KOPT-K1 (cell line): ENCODE results near the gene PRPF6.

ENCODE experiments used
- H3K27ac ChIP-seq: fragments of 200-600 bp; sonication (generic); 2 replicates; pipeline ENCODE4 v1.5.1; 2016; ENCODE audit warnings: antibody characterized with exemption, mild to moderate bottlenecking, low read depth, low read length; ENCODE audit not compliant: poor library complexity, severe bottlenecking
- H3K36me3 ChIP-seq: fragments of 200-600 bp; sonication (generic); 2 replicates; pipeline ENCODE4 v1.5.1; 2017; ENCODE audit warnings: antibody characterized with exemption, mild to moderate bottlenecking, low read length, moderate library complexity; ENCODE audit not compliant: insufficient read depth
- H3K9me3 ChIP-seq: fragments of 200-600 bp; sonication (generic); 2 replicates; pipeline ENCODE4 v1.5.1; 2017; ENCODE audit warnings: antibody characterized with exemption, low read length, mild to moderate bottlenecking; ENCODE audit not compliant: insufficient read depth, poor library complexity, severe bottlenecking

The PRPF6 gene

DNA sequence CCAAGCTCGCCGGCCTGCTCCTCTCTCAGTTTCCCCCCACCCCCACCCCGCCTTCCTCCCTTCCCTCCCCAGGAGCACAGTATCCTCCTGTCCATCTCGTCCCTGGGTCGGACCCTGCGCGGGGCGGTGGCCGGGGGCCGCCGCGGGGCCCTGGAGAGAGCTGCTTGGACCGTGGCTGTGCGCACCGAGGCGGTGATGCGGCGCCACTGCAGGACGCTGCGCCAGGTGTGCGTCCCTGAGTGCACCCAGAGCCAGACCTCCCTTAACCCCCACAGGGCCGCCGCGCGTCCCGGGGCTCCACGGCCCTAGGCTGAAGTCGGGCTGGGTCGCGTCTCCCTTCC, 57.3 kb downstream of the PRPF6 start:
- peak overlapping the region; percentile 62 for H3K27ac ChIP-seq
- H3K9me3 ChIP-seq: no peaks in the 10 kb centered on the region
- H3K36me3 ChIP-seq: peaks cover 13% of the 10 kb centered on the region; the same call in 1 of the 2 replicates

DNA sequence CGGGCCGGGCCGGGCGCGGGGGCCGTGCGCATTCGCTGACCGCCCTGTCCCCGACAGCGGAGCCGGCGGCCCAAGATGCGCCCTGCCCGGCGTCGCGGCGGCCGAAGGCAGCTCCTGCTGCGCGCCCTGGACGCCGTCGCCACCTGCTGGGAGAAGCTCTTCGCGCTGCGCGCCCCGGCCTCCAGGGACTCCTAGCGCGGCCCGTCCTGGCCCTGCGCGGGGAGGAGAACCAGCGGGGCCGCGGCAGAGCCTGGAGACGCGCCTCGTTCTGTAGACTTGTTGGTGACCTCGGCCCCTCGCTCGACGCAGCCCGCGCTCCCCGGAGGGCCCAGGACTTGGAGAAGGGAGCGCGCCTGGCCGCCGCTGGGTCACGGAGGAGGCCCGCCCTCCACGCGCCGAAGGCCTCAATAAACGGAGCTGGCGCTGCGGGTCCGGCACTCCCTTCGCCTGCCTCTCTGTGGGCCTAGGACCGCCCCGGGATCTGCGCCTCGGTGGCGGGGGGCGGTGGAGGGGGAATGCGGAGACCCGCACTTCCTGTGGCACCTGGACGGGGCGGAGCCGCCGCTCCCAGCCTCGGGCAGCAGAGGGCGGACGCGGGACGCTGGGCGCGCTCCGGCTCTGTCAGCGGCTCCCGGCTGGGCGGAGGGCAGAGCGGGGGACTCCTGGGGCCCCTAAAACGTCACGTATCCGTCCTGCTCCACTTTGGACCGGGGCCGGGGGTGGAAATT, 57.8 kb downstream of the PRPF6 start:
- H3K36me3 ChIP-seq: peaks cover 8% of the 10 kb centered on the region; the same call in 1 of the 2 replicates
- no peaks in the 10 kb centered on the region for H3K9me3 ChIP-seq
- H3K27ac ChIP-seq: peak overlapping the region; percentile 62

DNA sequence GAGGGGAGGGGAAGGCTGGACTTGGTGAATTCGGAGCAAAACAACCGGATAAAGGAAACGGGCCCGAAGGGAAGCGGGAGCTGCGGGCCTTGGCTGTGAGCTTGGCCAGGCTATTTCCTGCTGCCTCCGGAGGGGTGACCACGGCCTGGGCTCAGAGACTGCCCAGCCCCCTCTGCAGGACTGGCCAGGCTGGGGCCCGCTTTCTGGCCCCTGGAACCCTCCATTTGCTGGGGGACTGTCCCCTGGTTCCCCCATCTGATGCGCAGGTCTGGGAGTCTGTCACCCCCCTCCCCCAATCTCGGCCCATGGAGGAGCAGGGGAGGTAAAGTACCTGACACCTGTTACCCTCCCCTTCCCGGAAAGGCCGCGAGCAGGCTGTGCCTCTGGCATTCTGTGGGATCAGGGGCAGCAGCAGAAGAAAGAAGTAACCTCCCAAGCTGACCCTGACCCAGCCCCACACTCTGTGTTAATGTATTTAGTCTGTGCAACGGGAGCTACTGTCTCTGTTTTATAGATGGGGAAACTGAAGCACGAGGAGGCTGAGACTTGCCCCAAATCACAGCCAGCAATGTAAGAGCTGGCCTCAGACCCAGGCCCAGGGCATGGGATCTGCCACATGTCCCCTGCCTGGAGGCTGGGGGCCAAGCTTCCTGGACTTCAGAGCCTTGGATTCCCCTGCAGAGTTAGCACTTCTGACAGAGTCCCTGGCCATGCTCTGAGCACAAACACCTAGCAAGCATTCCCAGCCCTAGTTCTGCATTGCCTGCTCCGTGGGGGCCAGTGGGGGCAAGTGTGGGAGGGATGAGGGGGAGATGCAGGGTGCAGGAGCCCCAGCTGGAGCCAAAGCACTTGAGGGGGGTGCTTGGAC, 58.6 kb downstream of the PRPF6 start:
- no peaks in the 10 kb centered on the region for H3K36me3 ChIP-seq
- no peaks in the 10 kb centered on the region for H3K9me3 ChIP-seq
- H3K27ac ChIP-seq: peak overlapping the region; percentile 62

DNA sequence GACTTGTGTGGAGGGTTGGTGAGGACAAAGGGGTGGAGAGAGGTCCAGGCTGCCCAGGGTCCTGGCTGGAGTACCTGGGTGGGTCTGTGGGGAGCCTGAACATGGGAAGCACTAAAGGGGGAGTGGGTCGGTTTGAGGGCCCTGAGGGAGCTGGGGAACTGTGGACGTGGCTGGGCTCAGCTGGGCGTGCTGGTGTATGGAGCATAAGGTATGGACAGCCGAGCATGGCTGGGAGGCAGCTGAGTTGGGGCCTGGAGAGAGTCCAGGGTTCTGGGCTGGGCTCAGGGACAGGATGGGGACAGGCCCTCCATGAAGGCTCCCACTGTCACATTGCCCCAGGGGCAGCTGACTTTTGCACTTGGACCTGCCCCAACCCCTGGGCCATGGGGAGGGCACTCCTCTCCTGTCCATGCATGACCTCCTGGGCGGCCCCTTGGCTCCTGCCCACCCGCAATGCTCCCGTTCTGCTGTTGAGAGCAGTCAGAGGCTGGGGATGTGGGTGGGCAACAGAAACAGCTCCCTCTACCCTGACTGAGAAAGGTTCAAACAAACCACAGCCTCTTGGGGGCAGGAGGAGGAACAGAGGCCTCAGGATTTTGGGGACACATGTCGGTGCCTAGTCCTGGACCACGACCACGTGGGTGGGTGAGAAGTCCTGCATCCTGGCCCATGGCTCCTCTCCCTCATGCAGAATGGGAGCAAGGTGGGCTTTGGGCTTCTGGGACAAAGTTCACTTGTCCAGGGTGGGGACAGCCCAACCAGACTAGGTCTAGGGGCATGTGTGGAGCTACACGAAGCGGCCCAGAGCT, 59.5 kb downstream of the PRPF6 start:
- no peaks in the 10 kb centered on the region for H3K36me3 ChIP-seq
- no peaks in the 10 kb centered on the region for H3K9me3 ChIP-seq
- peak overlapping the region; percentile 64 for H3K27ac ChIP-seq

DNA sequence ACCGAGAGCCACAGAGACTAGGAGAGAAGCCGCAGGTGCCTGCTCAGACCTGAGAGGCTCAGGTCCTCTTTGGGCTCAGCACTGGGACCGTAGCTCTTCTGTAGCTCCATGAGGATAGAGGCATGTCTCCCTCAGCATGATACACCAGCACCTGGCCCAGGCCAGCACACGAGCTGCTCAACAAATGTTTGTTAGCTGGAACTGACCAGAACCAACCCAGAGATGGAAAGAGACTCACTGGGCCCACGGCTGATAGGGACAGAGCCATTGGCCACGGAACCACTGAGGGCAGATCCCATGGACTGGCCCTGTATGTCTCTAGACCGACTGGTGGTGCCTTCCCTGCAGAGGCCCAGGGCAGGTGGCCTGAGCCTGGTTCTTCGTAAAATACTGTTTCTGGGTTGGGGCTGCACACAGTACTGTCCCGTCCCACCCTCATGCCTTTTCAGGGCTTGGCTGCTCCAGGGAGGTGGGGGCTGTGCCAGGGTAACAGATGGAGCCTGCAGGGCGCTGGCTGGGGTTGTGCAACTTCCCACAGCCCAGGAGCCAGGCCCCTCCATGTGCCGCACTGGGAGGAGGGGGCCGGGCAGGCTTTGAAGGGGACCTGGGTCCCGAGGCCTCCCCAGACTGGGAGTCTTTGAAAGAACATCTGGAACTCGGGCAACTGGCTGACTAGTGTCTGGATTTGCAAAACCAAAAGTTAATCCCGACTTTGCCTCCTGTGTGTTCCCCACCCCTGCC, 60.3 kb downstream of the PRPF6 start:
- H3K9me3 ChIP-seq: no peaks in the 10 kb centered on the region
- H3K27ac ChIP-seq: peak overlapping the region; percentile 64
- no peaks in the 10 kb centered on the region for H3K36me3 ChIP-seq

DNA sequence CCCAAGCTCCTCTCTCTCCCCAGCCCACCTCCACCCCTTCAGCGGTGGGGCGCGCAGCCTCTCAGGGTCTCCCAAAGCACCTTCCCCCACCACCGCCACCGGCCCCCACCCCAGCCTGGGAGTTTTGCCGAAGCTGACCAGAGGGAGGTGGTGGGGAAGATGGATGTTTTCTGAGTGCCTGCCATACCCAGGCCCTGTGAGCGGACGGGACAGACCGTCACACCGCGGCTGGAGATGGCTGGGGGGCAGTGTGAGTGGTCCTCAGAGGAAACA, 60.8 kb downstream of the PRPF6 start:
- peak overlapping the region; percentile 64 for H3K27ac ChIP-seq
- H3K9me3 ChIP-seq: no peaks in the 10 kb centered on the region
- no peaks in the 10 kb centered on the region for H3K36me3 ChIP-seq

DNA sequence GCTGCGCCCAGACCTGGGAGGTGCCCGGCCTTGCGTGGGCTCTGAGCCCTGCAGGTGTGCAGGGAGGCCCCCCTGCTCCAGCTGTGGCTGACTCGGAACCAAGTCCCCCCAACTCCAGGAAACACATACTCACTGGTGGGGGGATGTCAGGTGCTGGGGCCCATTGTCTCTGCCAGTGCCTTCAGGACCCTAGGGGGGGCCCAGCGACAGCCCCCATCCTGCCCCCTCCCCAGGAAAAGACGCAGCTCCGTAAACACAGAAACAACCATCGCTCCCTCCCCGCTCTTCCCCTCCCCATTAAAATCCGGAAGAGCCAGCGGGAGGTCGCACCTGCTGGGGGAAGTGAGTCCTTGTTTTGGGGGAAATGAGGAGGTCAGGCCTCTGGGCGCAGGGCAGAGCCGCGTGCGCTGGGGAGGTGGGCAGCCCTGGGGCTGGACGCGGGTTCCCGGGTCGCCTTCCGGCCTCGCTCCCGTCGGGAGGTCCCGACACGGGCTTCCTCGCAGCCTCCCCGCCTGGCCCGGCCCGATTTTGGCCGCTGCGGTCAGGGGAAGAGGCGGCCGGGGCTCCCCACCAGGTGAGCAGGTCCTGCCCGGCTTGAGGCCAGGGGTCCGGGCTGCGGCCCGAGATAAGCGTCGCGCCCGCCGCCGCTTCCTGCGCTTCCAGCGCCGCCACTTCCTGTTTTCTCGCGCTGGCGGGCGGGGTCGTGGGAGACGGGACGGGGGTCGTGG, 61.3 kb downstream of the PRPF6 start:
- H3K9me3 ChIP-seq: no peaks in the 10 kb centered on the region
- H3K27ac ChIP-seq: peak overlapping the region; percentile 64
- no peaks in the 10 kb centered on the region for H3K36me3 ChIP-seq

DNA sequence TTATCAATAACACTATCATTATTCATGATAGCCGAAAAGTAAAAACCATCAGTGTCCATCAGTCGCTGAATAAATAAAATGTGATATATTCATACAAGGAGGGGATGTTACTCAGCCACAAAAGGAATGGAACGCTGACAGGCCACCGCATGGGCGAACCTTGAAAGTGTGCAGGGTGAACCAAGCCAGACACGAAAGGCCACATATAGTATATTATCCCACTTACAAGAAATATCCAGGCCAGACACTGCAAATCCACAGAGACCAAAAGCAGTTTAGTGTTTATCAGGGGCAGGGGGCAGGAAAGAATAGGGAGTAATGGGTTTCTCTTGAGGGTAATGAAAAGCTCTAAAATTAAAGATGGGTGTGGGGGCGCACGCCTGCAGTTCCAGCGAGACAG, 62.8 kb downstream of the PRPF6 start:
- no peak overlapping the region for H3K27ac ChIP-seq
- H3K9me3 ChIP-seq: no peaks in the 10 kb centered on the region
- H3K36me3 ChIP-seq: no peaks in the 10 kb centered on the region

DNA sequence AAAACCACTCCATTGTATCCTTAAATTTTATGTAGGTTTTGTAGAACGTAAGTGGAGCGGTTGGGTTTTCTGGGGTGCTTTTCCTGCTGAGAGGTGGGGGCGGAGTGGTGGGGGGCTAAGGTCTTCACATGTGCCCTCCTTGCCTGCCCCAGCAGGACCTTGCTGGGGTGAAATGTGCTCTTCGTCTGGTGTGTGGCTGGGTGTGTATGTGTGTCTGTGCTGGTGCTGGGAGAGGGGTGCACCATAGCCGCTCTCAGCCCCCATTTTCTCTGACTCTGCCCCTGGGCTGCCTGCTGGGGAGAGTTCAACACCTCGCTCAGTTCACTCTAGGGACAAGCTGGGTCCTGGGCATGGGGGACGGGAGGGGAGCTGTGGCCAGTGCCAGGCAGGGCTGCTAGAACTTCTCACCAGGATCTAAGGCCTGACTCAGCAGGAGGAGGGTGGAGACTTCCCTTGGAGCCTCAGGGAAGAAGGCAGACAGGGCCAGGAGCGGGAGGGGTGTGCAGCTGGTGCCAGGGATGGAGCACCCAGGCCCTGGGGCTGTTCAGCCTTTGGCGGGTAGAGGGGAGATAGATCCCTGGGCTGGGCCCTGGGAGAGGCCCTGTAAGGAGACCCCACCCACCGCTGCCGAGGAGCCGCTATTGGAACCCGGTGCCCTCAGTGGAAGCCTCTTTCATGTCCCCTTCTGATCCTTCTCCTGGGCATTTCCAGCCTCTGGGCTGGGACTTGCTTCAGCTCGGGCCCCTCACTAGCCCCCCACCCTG, 63.7 kb downstream of the PRPF6 start:
- Histone ChIP-seq H3K36me3 (no peaks in the 10 kb centered on the region), H3K27ac (no peak overlapping the region), H3K9me3 (no peaks in the 10 kb centered on the region)

DNA sequence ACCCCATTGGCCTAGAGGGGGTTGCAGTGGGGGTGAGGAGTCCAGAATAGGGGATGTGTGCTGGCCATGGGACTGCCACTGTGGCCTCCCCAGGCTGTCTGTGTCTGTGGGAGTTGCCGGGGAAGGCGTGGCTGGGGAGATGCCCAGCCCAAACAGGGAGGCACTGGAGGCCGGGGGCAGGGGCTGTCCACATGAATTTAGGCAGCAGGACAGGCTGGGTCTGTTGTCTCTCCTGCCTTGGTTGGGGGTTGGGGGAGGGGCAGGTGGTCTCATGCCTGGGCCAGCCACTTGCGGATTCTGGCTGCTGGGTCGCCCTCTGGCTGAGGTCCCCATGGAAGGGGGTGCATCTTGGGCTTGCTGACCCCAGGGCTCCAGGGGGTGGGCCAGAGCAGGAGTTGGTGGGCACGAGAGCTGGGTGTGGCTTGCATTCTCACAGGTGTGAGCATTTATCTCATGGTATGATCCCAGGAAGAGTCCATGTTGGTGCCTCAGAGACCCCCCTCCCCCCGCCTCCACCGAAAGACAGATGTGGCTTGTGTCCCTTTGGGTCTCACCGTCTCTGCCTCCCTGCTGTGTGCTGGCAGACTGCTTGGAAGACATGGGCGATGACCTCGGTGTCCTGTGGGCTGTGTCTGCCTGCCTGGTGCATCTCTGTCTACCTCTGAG, 64.5 kb downstream of the PRPF6 start:
- H3K9me3 ChIP-seq: no peaks in the 10 kb centered on the region
- H3K27ac ChIP-seq: no peak overlapping the region
- no peaks in the 10 kb centered on the region for H3K36me3 ChIP-seq

DNA sequence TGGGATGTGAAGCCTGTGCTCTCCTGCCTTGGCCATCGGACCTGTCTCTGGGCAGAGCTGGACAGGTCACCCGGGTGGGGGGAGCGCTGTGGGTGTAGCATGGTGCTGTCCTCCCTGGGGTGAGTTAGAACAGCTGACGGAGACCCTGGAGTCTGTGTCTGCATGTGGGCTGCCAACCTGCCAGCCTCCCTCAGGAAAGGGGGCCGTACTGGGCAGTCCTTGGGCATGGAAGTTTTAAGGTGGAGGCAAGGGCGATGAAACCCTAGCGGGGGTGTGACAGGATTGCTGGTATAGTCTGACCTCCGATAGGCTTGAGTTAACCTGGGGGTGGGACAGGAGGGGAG, 66.1 kb downstream of the PRPF6 start:
- Histone ChIP-seq H3K27ac (no peak overlapping the region), H3K36me3 (no peaks in the 10 kb centered on the region), H3K9me3 (no peaks in the 10 kb centered on the region)

DNA sequence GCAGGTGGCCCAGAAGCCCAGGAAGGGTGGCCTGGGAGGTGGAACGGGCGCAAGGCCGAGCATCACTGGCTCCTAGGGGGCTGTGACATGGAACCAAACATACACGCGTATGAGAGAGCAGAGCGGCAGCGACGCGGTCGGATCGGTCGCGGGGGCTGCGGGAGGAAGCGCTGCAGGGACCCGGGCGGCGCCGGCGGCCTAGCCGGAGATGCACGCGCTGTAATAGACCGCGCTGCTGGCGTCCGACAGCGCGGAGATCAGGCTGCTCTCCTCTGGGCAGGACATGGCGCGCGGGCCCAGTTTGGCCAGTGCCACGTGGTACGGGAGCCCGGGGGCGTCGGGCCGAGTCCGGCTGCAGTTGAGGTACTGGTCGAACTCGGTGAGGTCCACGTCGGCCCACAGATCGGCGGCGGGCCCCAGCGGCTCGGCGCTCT, 67.1 kb downstream of the PRPF6 start:
- Histone ChIP-seq H3K9me3 (no peaks in the 10 kb centered on the region), H3K27ac (no peak overlapping the region), H3K36me3 (no peaks in the 10 kb centered on the region)

DNA sequence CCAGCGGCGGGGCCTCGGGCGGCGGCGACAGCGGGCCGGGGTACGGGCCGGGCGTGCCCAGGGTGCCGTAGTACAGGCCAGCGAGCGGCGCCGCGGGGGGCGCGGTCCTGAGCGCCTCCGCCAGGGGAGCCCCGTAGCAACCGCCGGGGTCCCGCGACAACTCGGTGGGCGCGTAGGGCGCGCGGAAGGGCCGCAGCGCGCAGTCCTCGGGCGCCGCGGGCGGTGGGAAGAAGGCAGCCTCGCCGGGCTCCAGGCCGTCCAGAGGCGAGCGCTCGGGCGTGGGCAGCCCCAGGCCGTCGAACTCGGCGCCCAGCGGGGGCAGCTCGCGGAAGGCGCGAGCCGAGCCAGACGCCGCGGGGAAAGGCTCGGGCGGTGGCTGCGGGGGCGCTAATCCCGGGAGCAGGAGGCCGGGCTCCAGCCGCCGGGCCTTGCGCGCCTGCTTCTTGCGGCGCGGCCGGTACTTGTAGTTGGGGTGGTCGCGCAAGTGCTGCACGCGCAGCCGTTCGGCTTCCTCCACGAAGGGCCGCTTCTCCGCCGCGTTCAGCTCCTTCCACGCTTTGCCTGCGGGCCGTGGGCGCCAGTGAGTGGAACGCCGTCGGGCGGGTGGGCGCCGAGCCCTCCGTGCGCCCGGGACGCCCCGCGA, 67.6 kb downstream of the PRPF6 start:
- no peak overlapping the region for H3K27ac ChIP-seq
- no peaks in the 10 kb centered on the region for H3K9me3 ChIP-seq
- no peaks in the 10 kb centered on the region for H3K36me3 ChIP-seq
